H1 (cell line): ENCODE measurements around the gene PLIN4. TPM values are rescaled to one million over a fixed set of nuclear protein-coding genes. Genes with fewer than 3 reads are reported as not detected.

Source experiments
- CTCF ChIA-PET: fragments of 300-600 bp; sonication (Branson Sonifier 250); formaldehyde crosslinking; loops from one replicate; lab custom pipeline; 2021; ENCODE audit not compliant: partially characterized antibody; lab: Charles Lee
- POLR2A ChIA-PET: fragments of 300-600 bp; sonication (Branson Sonifier 250); formaldehyde crosslinking; loops from one replicate; lab custom pipeline; 2021; ENCODE audit warnings: inconsistent platforms; ENCODE audit not compliant: partially characterized antibody; lab: Charles Lee
- DNase-seq, 2 experiments: peaks; one replicate each; pipeline versions ENCODE4 v3.0.0 to v3.0.0-alpha.2; 2010 to 2022; ENCODE audit warnings: low spot score in 2 of 2, low read depth in 1 of 2, mixed read lengths in 1 of 2
- FAIRE-seq: peaks from 2 replicates; lab custom pipeline; 2011; peaks lifted over from hg19 to GRCh38; lab: Jason Lieb, UNC
- H2AFZ ChIP-seq: 2 replicates; pipeline ENCODE4 v1.8.1; 2012; ENCODE audit warnings: low read length, inconsistent platforms
- H2AK5ac ChIP-seq: 2 replicates; pipeline ENCODE4 v1.6.1; 2013; ENCODE audit warnings: low read depth, low read length
- H2BK120ac ChIP-seq: replicated peaks from 2 replicates; pipeline ENCODE3; 2013; ENCODE audit warnings: low read depth, low read length, inconsistent platforms
- H2BK12ac ChIP-seq: 2 replicates; pipeline ENCODE4 v1.6.1; 2013; ENCODE audit warnings: low read depth, low read length
- H2BK15ac ChIP-seq: 2 replicates; pipeline ENCODE4 v1.6.1; 2013; ENCODE audit warnings: low read length
- H2BK20ac ChIP-seq: 2 replicates; pipeline ENCODE4 v1.6.1; 2013; ENCODE audit warnings: low read length
- H2BK5ac ChIP-seq: 2 replicates; pipeline ENCODE4 v1.6.1; 2013; ENCODE audit warnings: low read depth, low read length
- H3K14ac ChIP-seq: 2 replicates; pipeline ENCODE4 v1.6.1; 2013; ENCODE audit warnings: inconsistent platforms; ENCODE audit not compliant: insufficient read length
- H3K18ac ChIP-seq: 2 replicates; pipeline ENCODE4 v1.6.1; 2013; ENCODE audit warnings: low read length; ENCODE audit errors: extremely low read depth
- H3K23ac ChIP-seq: 2 replicates; pipeline ENCODE4 v1.6.1; 2013; ENCODE audit warnings: inconsistent platforms; ENCODE audit not compliant: insufficient read length
- H3K23me2 ChIP-seq: 2 replicates; pipeline ENCODE4 v1.6.1; 2013; ENCODE audit warnings: low read depth, low read length
- H3K27ac ChIP-seq: 2 replicates; pipeline ENCODE4 v1.6.1; 2011; ENCODE audit warnings: low read depth, low read length, inconsistent platforms
- H3K27me3 ChIP-seq, 4 experiments: replicated peaks in 1 of 4; 1 replicate in 1 of 4; 2 replicates in 3 of 4; pipeline versions ENCODE4 v1.6.1 to v1.8.1; 2011 to 2013; ENCODE audit warnings: low read length in 3 of 4, mild to moderate bottlenecking in 3 of 4, inconsistent platforms in 2 of 4, mixed read lengths in 2 of 4, moderate library complexity in 1 of 4; ENCODE audit not compliant: control insufficient read depth in 3 of 4, insufficient read depth in 3 of 4; ENCODE audit errors: extremely low read depth in 1 of 4
- H3K36me3 ChIP-seq, 4 experiments: 2 replicates each; pipeline versions ENCODE4 v1.6.1 to v1.8.1; 2011 to 2013; ENCODE audit warnings: mild to moderate bottlenecking in 4 of 4, low read length in 3 of 4, moderate library complexity in 2 of 4, control low read depth in 1 of 4, inconsistent platforms in 1 of 4; ENCODE audit not compliant: insufficient read depth in 4 of 4, control insufficient read depth in 2 of 4
- H3K4ac ChIP-seq: replicated peaks from 2 replicates; pipeline ENCODE3; 2013; ENCODE audit warnings: low read length, low read depth, mixed read lengths, inconsistent platforms; ENCODE audit not compliant: insufficient read length
- H3K4me1 ChIP-seq, 4 experiments: replicated peaks in 1 of 4; 1 replicate in 1 of 4; 2 replicates in 3 of 4; pipeline versions ENCODE4 v1.6.1 to v1.8.1; 2011 to 2013; ENCODE audit warnings: low read length in 3 of 4, inconsistent platforms in 2 of 4, mixed read lengths in 1 of 4; ENCODE audit not compliant: insufficient read depth in 4 of 4, control insufficient read depth in 3 of 4
- H3K4me2 ChIP-seq, 2 experiments: 2 replicates each; pipeline versions ENCODE4 v1.6.1 to v1.8.1; 2011 to 2013; ENCODE audit warnings: low read depth in 2 of 2, low read length in 2 of 2, control low read depth in 1 of 2, inconsistent platforms in 1 of 2, mild to moderate bottlenecking in 1 of 2; ENCODE audit not compliant: insufficient read depth in 1 of 2
- H3K4me3 ChIP-seq, 4 experiments: fragments of 200-600, 300-600 bp in 1 of 4; sonication (generic), shearing (Covaris generic), sonication (Bioruptor Twin) in 1 of 4; 2 replicates each; pipeline versions ENCODE4 v1.5.1 to v1.8.1; 2011 to 2016; ENCODE audit warnings: low read length in 4 of 4, low read depth in 3 of 4, control low read depth in 2 of 4, inconsistent platforms in 2 of 4, mild to moderate bottlenecking in 2 of 4, mixed read lengths in 1 of 4, moderate library complexity in 1 of 4; ENCODE audit not compliant: insufficient read depth in 2 of 4; ENCODE audit errors: extremely low read depth in 1 of 4
- H3K56ac ChIP-seq: replicated peaks from 2 replicates; pipeline ENCODE3; 2013; ENCODE audit warnings: low read depth, mild to moderate bottlenecking, mixed read lengths, low read length, inconsistent platforms; ENCODE audit not compliant: insufficient read length
- H3K79me1 ChIP-seq: 2 replicates; pipeline ENCODE4 v1.6.1; 2013; ENCODE audit warnings: low read depth, low read length, control low read depth
- H3K79me2 ChIP-seq, 2 experiments: 2 replicates each; pipeline versions ENCODE4 v1.6.1 to v1.8.1; 2012 to 2013; ENCODE audit warnings: low read length in 2 of 2, mild to moderate bottlenecking in 2 of 2, inconsistent platforms in 1 of 2; ENCODE audit not compliant: insufficient read depth in 2 of 2, control insufficient read depth in 1 of 2
- H3K9ac ChIP-seq, 4 experiments: replicated peaks in 1 of 4; 1 replicate in 1 of 4; 2 replicates in 3 of 4; pipeline versions ENCODE4 v1.6.1 to v1.8.1; 2011 to 2013; ENCODE audit warnings: low read depth in 3 of 4, low read length in 3 of 4, control low read depth in 2 of 4, mild to moderate bottlenecking in 2 of 4, moderate library complexity in 2 of 4, inconsistent platforms in 1 of 4; ENCODE audit errors: extremely low read depth in 1 of 4
- H3K9me3 ChIP-seq, 2 experiments: 2 replicates each; pipeline versions ENCODE4 v1.6.1 to v1.8.1; 2012 to 2013; ENCODE audit warnings: mild to moderate bottlenecking in 2 of 2, moderate library complexity in 2 of 2, control low read depth in 1 of 2, inconsistent platforms in 1 of 2, low read depth in 1 of 2, low read length in 1 of 2, mixed read lengths in 1 of 2; ENCODE audit not compliant: insufficient read depth in 2 of 2
- H4K20me1 ChIP-seq, 2 experiments: replicated peaks in 1 of 2; 2 replicates each; pipeline versions ENCODE3 to v1.8.1; 2011 to 2013; ENCODE audit warnings: inconsistent platforms in 2 of 2, low read length in 2 of 2, mild to moderate bottlenecking in 1 of 2; ENCODE audit not compliant: insufficient read depth in 2 of 2, control insufficient read depth in 1 of 2
- H4K5ac ChIP-seq: 2 replicates; pipeline ENCODE4 v1.6.1; 2013; ENCODE audit warnings: low read length, low read depth, mixed read lengths, inconsistent platforms; ENCODE audit not compliant: insufficient read length
- H4K8ac ChIP-seq: 2 replicates; pipeline ENCODE4 v1.8.0; 2013; ENCODE audit warnings: mild to moderate bottlenecking, moderate library complexity, low read length, inconsistent platforms; ENCODE audit not compliant: insufficient read depth; ENCODE audit errors: extremely low read depth
- H4K91ac ChIP-seq: replicated peaks from 2 replicates; pipeline ENCODE3; 2013; ENCODE audit warnings: low read length, mixed read lengths, inconsistent platforms; ENCODE audit not compliant: insufficient read length
- BRCA1 ChIP-seq: IDR thresholded peaks from 2 replicates; pipeline ENCODE4 v1.6.1; 2012; ENCODE audit warnings: low read depth, low read length, improper control_type of control experiment
- CTBP2 ChIP-seq: IDR thresholded peaks from 2 replicates; pipeline ENCODE4 v1.7.0; 2011; ENCODE audit warnings: borderline replicate concordance, mild to moderate bottlenecking, moderate library complexity, mixed read lengths, low read length; ENCODE audit not compliant: insufficient read depth, insufficient read length
- HDAC2 ChIP-seq, 2 experiments: fragments of 300-600 bp in 1 of 2; sonication (generic) in 1 of 2; IDR thresholded peaks; 2 replicates each; pipeline ENCODE4 v1.6.1; 2011 to 2012; ENCODE audit warnings: low read depth in 2 of 2, low read length in 2 of 2, mild to moderate bottlenecking in 2 of 2, moderate library complexity in 2 of 2, borderline replicate concordance in 1 of 2, inconsistent platforms in 1 of 2
- MAFK ChIP-seq: IDR thresholded peaks from 2 replicates; pipeline ENCODE4 v1.6.1; 2012; ENCODE audit warnings: low read depth, mild to moderate bottlenecking, improper control_type of control experiment, low read length
- POLR2AphosphoS5 ChIP-seq: IDR thresholded peaks from 2 replicates; pipeline ENCODE4 v1.6.1; 2011; ENCODE audit warnings: low read depth, low read length
- TBP ChIP-seq: IDR thresholded peaks from 2 replicates; pipeline ENCODE4 v1.6.1; 2011; ENCODE audit warnings: low read depth, low read length, improper control_type of control experiment
- WGBS, 2 experiments: shearing (Covaris generic) in 1 of 2; methylation state at CpG; one replicate each; pipeline versions ENCODE4 v1.1.6 to v1.1.7; 2013 to 2015; ENCODE audit warnings: low lambda C conversion rate in 2 of 2, mixed read lengths in 2 of 2, inconsistent platforms in 1 of 2, low coverage in 1 of 2, missing lambda C conversion rate in 1 of 2; ENCODE audit not compliant: insufficient replicate concordance in 2 of 2, insufficient coverage in 1 of 2, insufficient read length in 1 of 2; ENCODE audit errors: extremely low coverage in 1 of 2, missing lambda C conversion rate in 1 of 2; 5-methylcytosine and 5-hydroxymethylcytosine counted together
- polyA plus RNA-seq, 7 experiments: library from polyadenylated mRNA; depleted of rRNA in 3 of 7; stranded (reverse) in 5 of 7; unstranded in 2 of 7; fragments of >200 nt in 5 of 7; fragments of 200-250 nt in 2 of 7; gene quantifications; 1 replicate in 5 of 7; 2 replicates in 1 of 7; 4 replicates in 1 of 7; pipeline versions ENCODE4 v1.2.1 to v1.2.3, GENCODE V29; 2011 to 2013; ENCODE audit warnings: missing spikeins in 2 of 7, mixed read lengths in 2 of 7
- total RNA-seq: library from RNA; stranded (reverse); fragmentation: NEBNext Ultra II Directional; extraction: Animal tissue kit (Norgen Biotek cat#: 25700); gene quantifications from 2 replicates; pipeline ENCODE4 v1.2.1, GENCODE V29; 2021

Gene PLIN4
- total and polyA plus RNA-seq, 2 of the 8 experiments (the other 6 are each of a cell fraction or from before 2014, with no cell fraction given): 0.35 to 0.45 TPM

DNA sequence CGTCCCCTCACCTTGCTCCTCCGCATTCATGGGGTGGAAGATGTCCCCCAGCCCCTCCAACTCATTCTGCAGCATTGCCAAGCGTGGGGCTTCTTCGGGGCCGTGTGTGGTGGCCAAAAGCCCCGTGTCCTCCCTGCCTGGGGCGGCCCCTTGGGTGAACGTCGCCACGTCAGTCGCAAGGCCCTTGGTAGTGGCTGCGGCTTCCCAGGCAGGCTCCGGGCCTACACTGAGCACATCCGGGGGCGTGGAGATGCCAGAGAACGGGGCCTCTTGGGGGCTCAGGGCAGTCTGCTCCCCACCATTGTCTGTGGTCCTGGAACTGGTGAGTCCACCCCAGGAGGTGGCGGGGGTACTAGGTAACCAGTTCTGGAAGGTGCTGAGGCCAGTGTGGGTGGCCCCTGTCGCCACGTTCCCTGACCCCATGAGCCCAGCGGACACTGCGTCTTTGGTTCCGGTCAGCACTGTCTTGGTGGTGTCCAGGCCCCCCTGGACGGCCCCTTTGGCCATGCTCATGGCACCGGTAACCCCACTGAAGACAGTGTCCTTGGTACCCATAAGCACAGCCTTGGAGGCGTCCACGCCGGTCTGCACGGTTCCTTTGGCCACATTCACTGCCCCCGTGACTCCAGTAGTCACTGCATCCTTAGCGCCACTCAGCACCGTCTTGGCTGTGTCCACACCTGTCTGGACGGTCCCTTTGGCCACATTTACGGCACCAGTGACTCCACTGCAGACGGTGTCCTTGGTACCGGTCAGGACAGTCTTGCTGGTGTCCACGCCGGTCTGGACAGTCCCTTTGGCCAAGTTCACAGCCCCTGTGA, 7.6 kb downstream of the PLIN4 start:
- Histone ChIP-seq H3K79me2 (no peaks in the 10 kb centered on the region), H2BK120ac (no peak overlapping the region), H3K27me3 (peaks cover 4 to 46% (median 33%) of the 10 kb centered on the region in 4 experiments), H2BK20ac (no peak overlapping the region), H3K27ac (no peak overlapping the region), H3K4me1 (no peaks in the 10 kb centered on the region), H3K23ac (no peak overlapping the region), H3K18ac (no peak overlapping the region), H3K14ac (no peak overlapping the region), H2BK5ac (no peak overlapping the region), H2BK15ac (no peak overlapping the region), H2BK12ac (no peak overlapping the region), H3K23me2 (no peaks in the 10 kb centered on the region), H3K4me2 (no peak overlapping the region), H3K79me1 (peaks cover 2% of the 10 kb centered on the region; the same call in 1 of the 2 replicates), H3K56ac (no peak overlapping the region), H4K5ac (no peak overlapping the region), H4K20me1 (peaks cover 12 to 13% of the 10 kb centered on the region in 2 experiments), H3K4me3 (no peak overlapping the region), H4K91ac (no peak overlapping the region), H2AK5ac (no peak overlapping the region), H3K9me3 (no peaks in the 10 kb centered on the region), H3K4ac (no peak overlapping the region), H4K8ac (no peak overlapping the region), H3K9ac (no peak overlapping the region; a peak in 1 of 7 replicates), H2AFZ (no peak overlapping the region), H3K36me3 (no peaks in the 10 kb centered on the region; a peak in 1 of 8 replicates)
- no peak for TF ChIP-seq BRCA1
- no peak for TF ChIP-seq CTBP2
- TF ChIP-seq HDAC2 (IDR thresholded peaks at IDR 0.05; ENCODE audit: borderline replicate concordance in 1 of 2, low read depth in 2 of 2, low read length in 2 of 2): no peak
- no peak for TF ChIP-seq MAFK
- TF ChIP-seq POLR2AphosphoS5: peak; percentile 67
- TF ChIP-seq TBP: no peak
- DNase-seq (no peak), FAIRE-seq (no peak)
- WGBS, 2 experiments: 91% methylated on average over 37 of the region's 37 CpGs; no CpG with 5 or more reads in 1 of the 2 experiments
- ChIA-PET POLR2A (interaction anchor here (0.6 to 0.7 kb wide), 3 partner anchors 7 to 1323 kb away, joined by 3 to 4 read pairs (median 3); no protein-coding TSS in a partner anchor), CTCF (interaction anchor here (1.0 to 5.2 kb wide), 4 partner anchors 10 to 123 kb away, joined by 3 to 40 read pairs (median 4); no protein-coding TSS in a partner anchor)
